Activated CD4-positive, alpha-beta T cell treated with anti-CD3 and anti-CD28 coated beads for 36 hours (primary cell): ENCODE results near the gene PSMB3. TPM values are rescaled to one million over a fixed set of nuclear protein-coding genes. Genes with fewer than 3 reads are reported as not detected.

ENCODE experiments used
- ATAC-seq: fragments of 200-7000 bp; cut with Tn5 transposase; one replicate; pipeline ENCODE4 v1.10.0; 2021; ENCODE audit warnings: mild to moderate bottlenecking, moderate library complexity
- CTCF ChIA-PET: fragments of 350-600 bp; sonication (Branson Sonifier 250); formaldehyde crosslinking; loops from one replicate; lab custom pipeline; 2021; ENCODE audit warnings: antibody characterized with exemption; lab: Charles Lee
- POLR2A ChIA-PET: fragments of 350-600 bp; sonication (Branson Sonifier 250); formaldehyde crosslinking; loops from one replicate; lab custom pipeline; 2021; ENCODE audit warnings: antibody characterized with exemption, inconsistent platforms; lab: Charles Lee
- DNase-seq: peaks from one replicate; pipeline ENCODE4 v3.0.0-alpha.2; 2020
- H3K27ac Mint-ChIP-seq: one replicate; pipeline ENCODE4 v1.8.0; 2021; ENCODE audit warnings: mixed read lengths
- H3K27me3 Mint-ChIP-seq: one replicate; pipeline ENCODE4 v1.8.0; 2021; ENCODE audit warnings: mixed read lengths
- H3K36me3 Mint-ChIP-seq: one replicate; pipeline ENCODE4 v1.8.0; 2021; ENCODE audit warnings: low read depth, mixed read lengths
- H3K4me1 Mint-ChIP-seq: one replicate; pipeline ENCODE4 v1.8.0; 2021; ENCODE audit warnings: mixed read lengths
- H3K4me3 Mint-ChIP-seq: one replicate; pipeline ENCODE4 v1.8.0; 2021; ENCODE audit warnings: mild to moderate bottlenecking, moderate library complexity, mixed read lengths
- H3K9me3 Mint-ChIP-seq: one replicate; pipeline ENCODE4 v1.8.0; 2021; ENCODE audit warnings: low read depth, mixed read lengths
- intact Hi-C, 2 experiments: fragments of 100-400 bp; cut with DNase I in 1 of 2; cut with micrococcal nuclease in 1 of 2; formaldehyde crosslinking; loops; one replicate each; pipeline versions ENCODE4 v1.14.2 to v1.15.1; 2022 to 2024; cut with DNase I, micrococcal nuclease
- total RNA-seq, 2 experiments: library from RNA; stranded (reverse); gene quantifications; one replicate each; pipeline ENCODE4 v1.2.3, GENCODE V29; 2021

Gene PSMB3
- 100 to 1,000 TPM; 337 to 396 TPM for total RNA-seq

DNA sequence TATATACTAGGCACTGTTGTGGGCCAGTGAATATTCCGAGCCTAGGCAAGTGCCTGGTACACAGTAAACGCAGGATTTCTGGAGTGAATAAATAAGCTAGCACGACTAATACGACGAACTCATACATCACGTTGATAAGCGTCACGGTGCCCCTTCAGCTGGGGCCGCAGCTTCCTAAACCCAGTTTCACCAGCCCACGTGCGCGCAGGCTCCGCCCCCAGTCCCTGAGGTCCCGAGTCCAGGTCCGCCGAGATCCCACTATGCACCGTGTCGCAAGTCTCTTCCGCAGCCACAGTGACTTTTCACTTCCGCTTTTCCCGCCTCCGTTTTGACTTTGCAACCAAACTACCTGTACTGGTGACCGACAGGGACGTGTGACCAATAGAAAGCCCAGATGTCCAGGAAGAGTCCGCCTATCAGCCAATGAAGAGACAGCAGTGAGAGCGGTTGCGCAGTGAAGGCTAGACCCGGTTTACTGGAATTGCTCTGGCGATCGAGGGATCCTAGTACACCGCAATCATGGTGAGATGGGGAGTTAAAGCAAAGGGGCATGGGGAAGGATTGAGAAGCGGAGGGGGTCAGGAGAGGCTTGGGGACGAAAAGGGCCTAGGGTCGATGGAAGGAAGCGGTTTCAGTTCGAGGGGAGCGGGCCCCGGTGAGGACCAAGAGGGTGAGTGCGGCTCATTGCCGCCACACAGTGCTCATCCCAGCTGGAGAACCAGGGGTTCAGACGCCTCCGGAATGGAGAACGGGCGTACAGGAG, at the start of gene PSMB3:
Gene PSMB3, plus strand, starts transcription at position 434 of the 763 bp plus-strand sequence. Its CDS starts 86 bp downstream, at position 520.
- peaks cover 23% of the 10 kb centered on the region for H3K27me3 Mint-ChIP-seq
- H3K4me3 Mint-ChIP-seq: peak within 1 kb of the TSS; percentile 93
- ATAC-seq (peak; percentile 95), DNase-seq (peak; percentile 99)
- CTCF ChIA-PET: interaction anchor here (0.6 to 2.8 kb wide), 13 partner anchors 16 to 412 kb away, joined by 3 to 20 read pairs (median 4); partner anchors contain the start of gene EPOP
- POLR2A ChIA-PET: interaction anchor here (0.8 to 1.5 kb wide), 6 partner anchors 12 to 101 kb away, joined by 3 to 5 read pairs (median 4); partner anchors contain the start of gene RPL23
- H3K36me3 Mint-ChIP-seq: peaks cover 30% of the 10 kb centered on the region
- peak within 1 kb of the TSS; percentile 99 for H3K27ac Mint-ChIP-seq
- H3K4me1 Mint-ChIP-seq: peaks cover 43% of the 10 kb centered on the region
- H3K9me3 Mint-ChIP-seq: no peaks in the 10 kb centered on the region
- intact Hi-C loops: loop anchor here (1.0 to 5.0 kb wide), 17 partner anchors 22 to 648 kb away; partner anchors contain the start of genes PIP4K2B (in 2 of the 2), RPL23 (in 2 of the 2), CISD3 (in 1 of the 2) and CWC25 (in 1 of the 2)

DNA sequence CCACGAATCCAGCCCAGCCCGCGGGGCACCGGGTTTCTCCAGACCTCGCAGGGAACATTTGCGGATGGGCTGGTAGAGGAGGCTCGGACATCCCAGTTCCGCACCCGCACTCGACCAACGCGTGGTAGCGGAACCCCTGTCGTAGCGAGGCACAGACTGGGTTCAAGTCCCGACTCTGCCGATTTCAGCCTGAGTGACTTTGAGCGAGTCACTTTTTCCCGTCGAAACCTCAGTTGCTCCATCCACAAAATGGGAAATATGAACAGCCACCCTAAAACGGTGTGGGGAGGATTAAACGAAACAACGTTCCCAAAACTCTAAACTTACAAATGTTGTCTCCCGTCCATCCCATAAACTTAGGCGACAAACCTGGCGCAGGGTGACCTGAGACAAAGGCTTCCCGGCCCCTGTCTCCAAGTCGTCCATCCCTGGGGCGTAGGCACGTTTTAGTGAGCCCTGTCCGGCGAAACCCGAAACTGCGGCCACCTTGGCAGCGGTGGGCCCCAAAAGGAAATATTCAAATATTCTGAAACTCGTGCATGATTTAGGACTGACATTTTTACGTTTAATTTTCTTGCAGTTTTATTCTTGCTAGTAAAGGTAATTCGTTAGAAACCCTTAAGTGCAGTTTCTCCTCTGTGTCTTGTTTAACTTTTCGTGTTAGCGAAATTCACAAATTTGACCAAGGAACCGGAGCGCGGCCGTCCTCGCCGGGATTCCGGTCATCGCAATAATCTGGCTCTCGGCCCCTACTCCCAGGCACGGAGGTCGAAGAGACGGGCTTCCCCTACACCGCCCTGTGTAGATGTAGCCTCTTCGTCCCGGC, 49.4 kb upstream of the PSMB3 start:
- intact Hi-C loops: loop anchor here (2.0 to 5.0 kb wide), 8 partner anchors 122 to 1296 kb away; partner anchors contain the start of genes SYNRG (in 2 of the 2), ACACA (in 1 of the 2), CWC25 (in 1 of the 2) and FBXL20 (in 1 of the 2)
- peaks cover 41% of the 10 kb centered on the region for H3K36me3 Mint-ChIP-seq
- no peaks in the 10 kb centered on the region for H3K27me3 Mint-ChIP-seq
- DNase-seq: no peak
- ChIA-PET CTCF (interaction anchor here (0.5 to 0.7 kb wide), 3 partner anchors 24 to 145 kb away, joined by 3 read pairs; no protein-coding TSS in a partner anchor), POLR2A (interaction anchor here (1.2 to 3.4 kb wide), 2 partner anchors 27 to 165 kb away, joined by 3 to 20 read pairs; partner anchors contain the start of gene EPOP)
- H3K27ac Mint-ChIP-seq: peak overlapping the region; percentile 100
- H3K9me3 Mint-ChIP-seq: no peaks in the 10 kb centered on the region
- peaks cover 49% of the 10 kb centered on the region for H3K4me1 Mint-ChIP-seq
- ATAC-seq: no peak
- H3K4me3 Mint-ChIP-seq: peak overlapping the region; percentile 95

DNA sequence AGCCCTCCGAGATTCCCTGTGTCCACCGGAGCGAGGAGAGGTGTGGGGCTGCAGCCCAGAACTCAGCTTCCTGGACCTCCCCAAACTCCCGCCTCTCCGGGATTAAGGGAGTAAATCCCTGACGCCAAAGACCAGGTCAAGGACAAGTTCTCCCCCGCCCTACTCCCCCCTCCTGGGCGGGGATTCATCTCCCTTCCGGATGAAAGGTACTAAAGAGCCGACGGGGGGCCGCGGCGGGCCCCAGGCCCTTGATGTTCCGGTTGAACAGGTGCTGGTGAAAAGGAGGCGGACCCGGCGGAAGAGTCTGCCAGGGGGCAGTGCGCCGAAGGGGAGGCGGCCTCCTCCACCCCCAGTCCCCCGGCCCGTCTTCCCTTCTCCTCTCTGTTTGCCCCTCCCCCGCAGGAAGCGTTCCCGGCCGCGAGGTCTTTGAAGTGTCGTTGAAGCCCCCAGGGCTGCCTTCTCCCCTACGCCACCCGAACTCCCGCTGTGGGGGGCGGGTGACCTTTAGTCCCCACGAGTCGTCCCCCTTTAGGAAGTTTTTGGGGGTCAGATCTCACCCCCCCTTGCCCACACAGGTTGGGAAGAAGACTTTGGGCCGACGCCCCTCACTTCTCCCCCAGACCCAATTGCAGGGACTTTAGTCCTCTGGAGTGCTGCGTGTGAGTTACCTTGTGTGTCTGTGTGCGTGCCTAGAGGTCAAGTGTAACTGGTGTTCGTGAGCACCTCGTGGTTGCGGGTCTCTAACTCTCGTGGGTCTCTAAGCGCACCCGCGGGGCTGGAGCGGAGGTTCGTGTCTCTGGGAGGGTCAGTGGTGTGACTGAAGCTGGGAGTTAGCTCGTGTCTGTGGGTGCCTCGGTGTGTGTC, 48.6 kb upstream of the PSMB3 start:
- Mint-ChIP-seq H3K4me3 (peak overlapping the region; percentile 95), H3K27ac (peak overlapping the region; percentile 100), H3K36me3 (peaks cover 45% of the 10 kb centered on the region), H3K27me3 (no peaks in the 10 kb centered on the region), H3K9me3 (no peaks in the 10 kb centered on the region), H3K4me1 (peaks cover 50% of the 10 kb centered on the region)
- peak; percentile 93 for DNase-seq
- ATAC-seq: peak; percentile 12
- CTCF ChIA-PET: interaction anchor here (0.6 to 1.4 kb wide), 6 partner anchors 25 to 450 kb away, joined by 3 to 5 read pairs (median 4); partner anchors contain the start of gene EPOP
- intact Hi-C loops: loop anchor here (2.0 to 5.0 kb wide), 8 partner anchors 121 to 1297 kb away; partner anchors contain the start of genes SYNRG (in 2 of the 2), ACACA (in 1 of the 2), CWC25 (in 1 of the 2) and FBXL20 (in 1 of the 2)
- POLR2A ChIA-PET: interaction anchor here (0.6 to 1.4 kb wide), 5 partner anchors 15 to 164 kb away, joined by 3 to 7 read pairs (median 3); partner anchors contain the start of gene RPL23

DNA sequence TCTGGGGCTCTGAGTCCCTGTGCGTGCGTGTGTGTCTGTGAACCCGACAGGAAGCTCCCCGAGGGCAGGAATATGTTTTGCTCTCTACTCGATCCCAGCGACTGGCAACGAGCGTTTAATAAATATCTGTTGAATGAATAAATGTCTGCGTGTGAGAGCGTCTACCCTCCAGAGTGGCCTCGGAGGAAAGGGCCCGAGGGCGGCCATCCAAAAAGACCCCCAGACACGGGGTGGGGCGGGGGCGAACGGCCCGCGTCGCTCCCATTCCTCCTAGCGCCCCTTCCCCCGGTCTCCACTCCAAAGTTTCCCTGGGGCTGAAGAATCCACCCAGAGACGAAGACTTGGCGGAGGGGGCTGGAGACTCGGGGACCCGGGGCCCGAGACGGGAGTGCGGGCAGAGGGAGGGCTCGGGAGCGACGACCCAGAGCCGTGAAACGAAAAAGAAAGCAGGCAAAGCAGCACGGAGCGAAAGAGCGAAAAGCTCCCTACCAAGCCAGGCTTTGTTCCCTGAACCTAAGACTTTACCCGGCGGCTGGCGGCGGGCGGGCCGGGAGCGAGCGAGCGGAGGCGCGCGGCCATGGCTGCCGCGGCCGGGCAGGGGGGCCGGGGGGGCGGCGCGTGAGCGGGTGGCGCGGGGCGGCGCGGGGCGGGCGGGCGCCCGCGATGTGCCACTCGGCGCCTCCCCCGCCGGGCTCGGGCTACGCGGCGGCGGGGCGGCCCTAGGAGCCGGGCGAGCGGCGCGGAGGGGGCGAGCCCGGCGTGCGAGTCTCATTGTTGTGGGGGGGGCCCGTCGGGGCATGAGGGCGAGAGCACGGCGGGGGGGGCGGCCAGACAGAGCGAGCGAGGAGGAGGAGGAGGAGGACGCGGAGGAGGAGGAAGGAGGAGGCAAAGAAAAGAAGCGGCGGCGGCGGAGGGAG, 47.7 kb upstream of the PSMB3 start, which contains the start of gene MLLT6:
Gene MLLT6, plus strand, starts transcription at position 668 of the 917 bp plus-strand sequence. CDS start 360 bp downstream, outside the sequence.
- Mint-ChIP-seq H3K4me3 (peak within 1 kb of the TSS; percentile 95), H3K36me3 (peaks cover 53% of the 10 kb centered on the region), H3K27ac (peak within 1 kb of the TSS; percentile 100), H3K27me3 (no peaks in the 10 kb centered on the region), H3K4me1 (peaks cover 48% of the 10 kb centered on the region), H3K9me3 (no peaks in the 10 kb centered on the region)
- ATAC-seq (no peak), DNase-seq (peak; percentile 83)
- intact Hi-C loops: loop anchor here (5.0 kb wide), 6 partner anchors 447 to 1298 kb away; partner anchors contain the start of genes SYNRG (in 2 of the 2), ACACA (in 1 of the 2), FBXL20 (in 1 of the 2) and MED1 (in 1 of the 2)
- ChIA-PET POLR2A (interaction anchor here (0.6 to 1.4 kb wide), 5 partner anchors 14 to 163 kb away, joined by 3 to 7 read pairs (median 3); partner anchors contain the start of gene RPL23), CTCF (interaction anchor here (0.6 to 1.4 kb wide), 5 partner anchors 24 to 449 kb away, joined by 3 to 5 read pairs (median 4); partner anchors contain the start of gene EPOP)

DNA sequence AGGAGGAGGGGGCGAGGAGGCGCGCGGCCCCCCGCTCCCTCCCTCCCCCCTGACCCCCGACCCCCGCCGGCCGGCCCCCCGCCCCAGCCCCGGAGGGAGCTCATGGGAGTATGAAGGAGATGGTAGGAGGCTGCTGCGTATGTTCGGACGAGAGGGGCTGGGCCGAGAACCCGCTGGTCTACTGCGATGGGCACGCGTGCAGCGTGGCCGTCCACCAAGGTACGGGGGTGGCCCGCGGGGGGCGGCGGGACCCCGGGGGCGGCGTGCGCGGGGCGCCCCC, 47.1 kb upstream of the PSMB3 start:
- Mint-ChIP-seq H3K36me3 (peaks cover 55% of the 10 kb centered on the region), H3K27ac (no peak overlapping the region), H3K4me3 (peak overlapping the region; percentile 95), H3K27me3 (no peaks in the 10 kb centered on the region), H3K4me1 (peaks cover 48% of the 10 kb centered on the region), H3K9me3 (no peaks in the 10 kb centered on the region)
- intact Hi-C loops: no loop called here
- ChIA-PET POLR2A (interaction anchor here (1.0 to 1.4 kb wide), 3 partner anchors 23 to 148 kb away, joined by 3 to 7 read pairs (median 3); partner anchors contain the start of gene RPL23), CTCF (interaction anchor here (1.0 to 1.4 kb wide), 2 partner anchors 30 to 448 kb away, joined by 3 to 5 read pairs; no protein-coding TSS in a partner anchor)
- ATAC-seq (no peak), DNase-seq (no peak)

DNA sequence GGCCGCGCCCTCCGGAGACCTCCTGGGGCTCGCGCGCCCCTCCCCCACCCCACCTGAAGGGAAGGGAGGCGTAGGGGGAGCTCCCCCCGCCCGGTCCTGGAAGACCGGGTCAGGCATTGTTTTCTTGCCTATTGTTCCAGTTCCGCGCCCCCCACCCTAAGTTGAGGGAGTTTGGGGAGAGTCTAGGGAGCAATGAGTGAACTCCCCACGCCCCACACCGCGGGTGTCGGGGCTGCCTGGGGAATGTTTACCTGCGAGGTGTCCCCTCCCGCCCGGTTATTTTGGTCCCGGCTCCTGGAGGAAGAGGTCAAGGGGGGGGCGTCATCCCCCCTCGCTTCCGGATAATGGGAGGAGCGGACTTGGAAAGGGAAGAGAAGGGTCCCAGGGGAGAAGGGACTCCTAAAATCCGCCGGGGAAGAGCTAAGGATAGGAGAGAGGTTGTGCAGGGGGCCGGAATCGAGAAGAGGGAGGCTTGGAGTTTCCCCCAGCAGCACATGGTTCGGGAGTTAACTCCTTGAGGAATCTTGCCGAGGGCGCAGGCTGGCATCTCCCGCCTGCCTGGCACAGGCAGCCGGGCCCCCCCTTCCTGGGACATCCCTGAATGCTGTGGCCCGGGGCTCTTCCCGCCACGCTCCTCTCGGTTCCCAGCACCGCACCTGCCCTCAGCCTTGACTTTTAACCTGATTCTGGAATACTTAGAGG, 46.6 kb upstream of the PSMB3 start:
- intact Hi-C loops: no loop called here
- POLR2A ChIA-PET: interaction anchor here (0.9 to 1.6 kb wide), 4 partner anchors 9 to 46 kb away, joined by 3 to 5 read pairs (median 4); no protein-coding TSS in a partner anchor
- H3K9me3 Mint-ChIP-seq: no peaks in the 10 kb centered on the region
- H3K27ac Mint-ChIP-seq: peak overlapping the region; percentile 93
- DNase-seq (peak; percentile 55), ATAC-seq (no peak)
- H3K4me3 Mint-ChIP-seq: peak overlapping the region; percentile 95
- no peaks in the 10 kb centered on the region for H3K27me3 Mint-ChIP-seq
- H3K36me3 Mint-ChIP-seq: peaks cover 59% of the 10 kb centered on the region
- H3K4me1 Mint-ChIP-seq: peaks cover 48% of the 10 kb centered on the region
- CTCF ChIA-PET: interaction anchor here (0.6 to 1.8 kb wide), 8 partner anchors 12 to 61 kb away, joined by 3 to 16 read pairs (median 6); partner anchors contain the start of genes EPOP and PSMB3

DNA sequence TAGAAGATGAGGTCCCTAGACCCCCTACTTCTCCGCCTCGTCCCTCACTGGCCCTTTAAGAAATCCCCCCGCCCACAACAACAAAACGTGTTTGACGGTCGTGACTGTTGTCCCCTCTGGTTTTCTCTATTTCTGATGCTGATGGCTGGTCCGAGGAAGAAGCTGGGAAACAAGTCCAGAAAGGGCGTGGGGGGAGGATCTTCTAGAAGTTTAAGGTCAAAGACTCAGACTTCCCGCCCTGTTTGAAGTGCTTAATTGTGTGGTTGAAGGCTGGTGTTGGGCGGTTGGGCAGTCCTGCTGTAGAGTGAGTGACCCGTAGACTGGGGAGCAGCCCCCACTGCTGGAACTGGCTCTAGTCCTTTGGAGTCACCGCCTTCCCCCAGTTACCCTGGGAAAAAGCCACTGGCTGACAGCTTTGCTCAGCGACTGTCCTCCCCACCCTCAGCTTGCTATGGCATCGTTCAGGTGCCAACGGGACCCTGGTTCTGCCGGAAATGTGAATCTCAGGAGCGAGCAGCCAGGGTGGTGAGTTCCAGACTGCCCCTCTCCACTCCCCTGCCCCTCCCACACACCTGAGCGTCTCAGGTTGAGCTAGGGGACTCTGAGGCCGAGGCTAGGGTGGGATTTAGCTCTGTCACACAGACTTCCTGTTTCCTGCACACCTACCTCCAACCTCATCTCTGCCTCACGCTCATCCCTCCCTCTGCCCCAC, 45.9 kb upstream of the PSMB3 start:
- Mint-ChIP-seq H3K9me3 (no peaks in the 10 kb centered on the region), H3K27ac (peak overlapping the region; percentile 93), H3K4me1 (peaks cover 50% of the 10 kb centered on the region), H3K36me3 (peaks cover 66% of the 10 kb centered on the region), H3K27me3 (no peaks in the 10 kb centered on the region), H3K4me3 (peak overlapping the region; percentile 95)
- DNase-seq (peak; percentile 48), ATAC-seq (no peak)
- POLR2A ChIA-PET: interaction anchor here (0.5 to 1.6 kb wide), 5 partner anchors 8 to 45 kb away, joined by 3 to 5 read pairs (median 4); no protein-coding TSS in a partner anchor
- intact Hi-C loops: no loop called here
- CTCF ChIA-PET: interaction anchor here (0.6 to 2.4 kb wide), 10 partner anchors 11 to 91 kb away, joined by 3 to 16 read pairs (median 5); partner anchors contain the start of genes EPOP and PSMB3

DNA sequence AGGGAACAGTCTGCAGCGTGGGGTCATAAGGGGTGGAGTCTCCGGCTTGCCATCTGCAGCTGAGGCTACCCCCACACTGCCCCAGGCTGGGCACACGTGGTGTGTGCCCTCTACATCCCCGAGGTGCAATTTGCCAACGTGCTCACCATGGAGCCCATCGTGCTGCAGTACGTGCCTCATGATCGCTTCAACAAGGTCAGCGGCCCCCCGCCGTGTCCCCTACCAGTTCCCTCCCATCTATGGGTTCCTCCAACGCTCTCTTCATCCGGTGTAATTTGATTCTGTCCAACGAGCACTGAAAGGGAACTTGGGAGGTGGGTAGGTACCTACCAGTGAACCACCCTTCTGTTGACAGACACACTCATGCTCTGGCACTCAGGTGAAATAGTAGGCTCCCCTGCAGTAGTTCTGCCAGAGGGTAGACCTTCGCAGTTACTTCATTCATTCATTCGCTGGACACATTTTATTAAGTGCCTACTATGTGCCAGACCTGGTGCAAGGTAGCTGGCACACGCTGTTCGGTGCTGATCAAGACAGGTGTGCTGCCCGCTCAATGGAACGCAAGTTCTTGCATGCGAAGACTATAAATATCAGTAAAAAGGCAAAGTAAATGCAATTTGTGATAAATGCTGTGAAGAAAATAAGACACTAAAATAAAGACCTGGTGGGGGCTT, 44.7 kb upstream of the PSMB3 start:
- H3K4me1 Mint-ChIP-seq: peaks cover 55% of the 10 kb centered on the region
- H3K36me3 Mint-ChIP-seq: peaks cover 75% of the 10 kb centered on the region
- peak overlapping the region; percentile 93 for H3K27ac Mint-ChIP-seq

More for the DNA sequence above, 44.7 kb upstream of the PSMB3 start:
- intact Hi-C loops: no loop called here
- H3K9me3 Mint-ChIP-seq: no peaks in the 10 kb centered on the region
- POLR2A ChIA-PET: no interaction called here
- H3K27me3 Mint-ChIP-seq: no peaks in the 10 kb centered on the region
- CTCF ChIA-PET: interaction anchor here (1.3 to 2.4 kb wide), 5 partner anchors 10 to 40 kb away, joined by 3 to 16 read pairs (median 9); no protein-coding TSS in a partner anchor
- peak overlapping the region; percentile 95 for H3K4me3 Mint-ChIP-seq
- DNase-seq (no peak), ATAC-seq (no peak)
